ENCODE data around the gene LEMD1.
"Not testable (repeated sequence)": the region's sequence is repeated elsewhere in the genome, so short reads cannot be mapped to it uniquely, and the experiment has no call there.

The LEMD1 gene

DNA sequence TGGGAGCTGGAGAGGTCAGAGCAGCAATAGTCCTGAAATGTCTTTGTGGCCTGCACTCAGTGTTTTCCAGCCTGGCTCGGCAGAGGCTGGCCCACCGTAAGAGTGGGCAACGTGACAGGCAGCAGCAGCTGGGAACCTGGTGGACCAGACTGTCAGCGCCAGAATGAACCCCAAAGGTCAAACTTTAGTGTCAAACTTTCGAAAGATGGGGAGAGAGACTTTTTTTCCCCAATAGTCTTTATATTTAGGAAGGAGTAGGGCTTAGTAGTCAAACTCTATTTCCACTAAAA lies 23.7 kb upstream of the LEMD1 start:
- DNase-seq, result no peak

GRCh38 chr1:205444931-205445645 lies 23.2 kb upstream of the LEMD1 start:
- DNase-seq, result no peak

- DNase-seq, result no peak
Observed at GRCh38 chr1:205444300-205444930, 22.6 kb upstream of the LEMD1 start.

DNA sequence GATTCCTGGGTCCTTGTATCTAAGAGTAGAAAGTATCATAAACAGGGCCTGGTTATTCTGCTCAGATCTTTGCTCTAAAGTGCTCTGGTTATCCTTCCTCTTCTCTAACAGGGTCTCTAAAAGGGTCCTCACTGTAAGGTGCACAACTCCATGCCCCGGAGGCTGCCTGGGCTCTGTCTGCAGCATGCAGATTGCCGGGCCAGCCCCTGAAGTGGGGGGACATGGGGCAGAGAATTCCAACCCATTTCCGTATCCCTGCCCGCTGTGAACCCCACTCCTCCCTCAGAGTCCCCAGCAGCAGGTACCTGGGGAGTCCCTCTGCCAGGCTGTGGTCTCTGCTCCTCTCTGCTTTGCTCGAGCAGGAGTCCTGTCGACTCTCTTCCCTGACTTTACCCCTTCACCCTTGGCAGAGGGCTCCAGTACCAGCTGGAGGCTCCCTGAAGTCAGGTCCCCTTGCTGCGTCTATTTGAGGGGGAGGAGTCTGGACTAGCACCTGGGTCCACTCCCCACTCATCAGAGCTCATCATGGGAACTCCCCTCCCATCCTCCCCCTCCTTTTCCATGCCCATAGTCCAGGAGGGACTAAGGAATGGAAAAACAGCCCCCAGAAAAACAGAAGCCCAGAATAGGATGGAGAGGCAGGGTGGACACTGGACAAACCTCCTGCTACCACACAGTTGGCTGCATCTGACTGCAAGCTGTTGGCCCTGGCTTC lies 21.9 kb upstream of the LEMD1 start:
- no peak for DNase-seq

DNA sequence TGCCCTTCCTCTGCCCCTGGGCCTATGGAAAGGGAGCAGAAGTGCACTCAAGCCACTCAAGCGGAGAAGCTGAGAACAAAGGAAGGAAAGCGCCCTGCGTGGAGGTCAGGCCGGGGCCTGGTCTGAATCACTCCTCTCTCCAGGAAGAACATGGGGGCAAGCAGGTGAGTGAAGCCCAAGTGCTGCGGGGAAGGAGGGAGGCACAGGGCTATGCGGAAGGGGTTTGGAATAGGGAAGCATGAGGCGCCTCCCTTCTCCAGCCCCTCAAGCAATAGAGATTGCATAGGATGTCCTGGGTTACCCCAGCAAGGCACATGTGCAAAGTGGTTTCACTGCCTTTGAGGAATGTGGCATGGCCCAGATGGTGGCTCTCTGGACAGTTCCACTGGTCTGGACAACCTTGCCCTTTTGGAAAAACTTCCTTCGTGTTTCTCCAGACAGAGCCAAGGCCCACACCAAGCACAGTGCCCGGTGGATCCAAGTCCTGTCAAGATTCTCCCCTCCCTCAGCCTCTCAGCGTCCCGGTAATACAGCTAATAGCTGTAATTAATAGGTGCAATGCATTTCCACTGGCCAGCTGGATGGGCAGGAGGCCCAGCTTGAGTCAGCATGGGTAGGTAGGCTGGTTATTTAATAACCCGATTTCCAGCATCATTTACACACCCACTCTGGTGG lies 20.3 kb upstream of the LEMD1 start:
- no peak for DNase-seq

GRCh38 chr1:205441716-205442050 lies 19.8 kb upstream of the LEMD1 start:
- no peak for DNase-seq

- DNase-seq, result no peak
Observed at GRCh38 chr1:205441318-205441633, 19.4 kb upstream of the LEMD1 start.

- peak; percentile 62 for DNase-seq
Observed at GRCh38 chr1:205440476-205441317, 18.8 kb upstream of the LEMD1 start.

DNA sequence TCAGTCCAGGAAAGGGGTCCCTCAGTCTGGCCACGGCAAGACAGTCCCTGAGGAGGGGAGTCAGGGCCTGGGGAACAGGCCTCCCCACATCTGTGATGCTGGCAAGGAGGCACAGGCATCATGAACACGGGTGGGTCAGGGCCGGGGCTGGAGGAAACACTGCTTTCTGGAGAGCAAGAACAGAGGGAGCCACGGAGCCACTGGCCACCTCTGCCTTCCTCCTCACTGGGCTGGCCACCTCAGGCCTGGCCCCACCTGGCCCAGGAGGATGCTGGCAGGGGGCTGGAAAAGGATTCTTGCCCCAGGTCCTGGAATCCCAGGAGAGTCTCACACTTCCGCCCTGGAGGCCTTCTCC lies 18.2 kb upstream of the LEMD1 start:
- no peak for DNase-seq

DNA sequence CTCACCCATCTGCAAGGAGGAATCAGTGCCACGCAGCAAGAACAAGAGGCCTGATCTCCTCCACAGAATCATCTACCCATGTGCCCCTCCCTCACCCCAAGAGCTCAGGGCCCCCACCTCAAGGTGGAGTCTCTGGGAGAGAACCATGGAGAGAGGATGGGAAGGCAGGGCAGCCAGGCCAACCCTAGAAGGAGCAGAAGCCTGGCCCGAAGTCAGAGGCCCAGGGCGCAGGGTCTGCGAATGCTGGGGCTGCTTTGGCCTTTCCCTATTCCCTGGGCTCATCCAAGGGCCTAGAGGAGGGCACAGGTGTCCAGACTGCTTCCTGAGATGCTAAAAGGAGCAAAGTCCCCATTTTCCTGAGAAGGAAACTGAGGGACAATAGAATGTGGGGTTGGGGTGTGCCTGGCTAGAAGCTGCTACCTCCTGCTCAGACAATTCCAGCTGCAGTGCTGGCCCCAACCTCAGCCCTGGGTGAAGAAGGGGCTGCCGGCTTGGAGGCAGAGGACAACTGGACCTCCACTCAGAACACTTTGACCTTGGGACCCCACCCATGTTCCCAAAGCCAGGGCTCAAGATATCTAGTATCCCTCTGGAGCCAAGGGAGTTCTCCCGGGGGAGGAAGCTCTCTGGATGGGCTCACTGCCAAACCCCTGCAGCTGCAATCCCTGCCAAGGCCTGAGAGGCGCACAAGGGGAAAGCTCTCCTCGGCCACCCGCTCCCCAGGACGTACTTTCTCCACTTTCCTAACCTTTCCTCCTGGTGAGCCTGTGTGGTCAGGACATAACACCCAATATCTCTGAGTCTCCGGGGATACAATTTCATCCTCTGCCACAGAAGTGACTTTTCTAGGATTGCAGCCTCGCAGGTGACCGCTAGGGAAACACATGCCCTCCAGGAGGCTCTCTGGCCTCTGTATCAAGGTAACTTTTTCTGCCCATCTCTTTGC lies 16.6 kb upstream of the LEMD1 start:
- DNase-seq, result no peak

DNA sequence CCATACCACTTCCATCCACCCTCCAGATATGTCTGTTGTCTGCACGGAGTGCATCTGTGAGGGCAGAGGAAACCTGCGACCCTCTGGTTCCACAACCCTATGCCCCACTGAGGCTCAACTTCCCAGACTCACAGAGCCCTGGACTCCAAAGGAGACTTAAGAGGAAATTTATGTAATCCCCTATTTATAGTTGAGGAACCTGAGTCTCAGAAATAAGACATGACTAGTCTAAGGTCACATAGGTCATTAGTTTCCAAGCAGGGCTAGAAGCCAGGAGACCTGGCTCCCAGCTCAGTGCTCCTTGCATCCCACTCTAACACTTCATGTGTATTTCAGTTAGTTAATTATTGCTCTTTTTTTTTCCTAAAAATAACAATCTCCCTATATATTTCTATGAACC lies 15.7 kb upstream of the LEMD1 start:
- no peak for DNase-seq

DNA sequence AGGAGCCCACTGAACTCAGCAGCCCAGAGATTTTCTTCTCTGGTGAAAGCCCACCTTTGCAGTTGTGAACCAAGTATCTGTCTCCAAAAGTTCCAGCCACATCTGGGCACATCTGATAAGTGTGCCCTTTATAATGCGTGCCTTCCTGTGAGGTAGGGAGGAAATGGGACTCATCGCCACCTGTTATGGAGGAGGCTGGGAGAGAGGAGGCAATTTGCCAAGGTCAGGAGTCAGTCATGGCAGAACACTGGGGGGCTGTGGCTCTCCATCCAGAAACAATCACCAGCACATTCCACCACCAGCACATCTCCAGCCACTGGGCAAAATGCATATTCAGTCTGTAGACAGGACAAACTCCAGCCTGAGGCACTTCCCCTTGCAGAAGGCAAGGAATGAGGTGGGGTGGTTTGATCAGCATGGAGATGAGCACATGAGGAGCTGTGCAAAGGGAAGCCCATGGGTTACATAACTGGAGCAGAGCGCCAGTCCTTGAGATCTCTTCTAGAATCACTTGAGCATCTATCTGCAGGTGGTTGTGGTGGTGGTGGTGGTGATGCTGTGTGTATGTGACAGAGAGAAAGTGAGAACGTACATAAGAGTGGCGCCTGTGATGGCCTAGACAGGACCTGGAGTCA lies 15.0 kb upstream of the LEMD1 start:
- no peak for DNase-seq

DNA sequence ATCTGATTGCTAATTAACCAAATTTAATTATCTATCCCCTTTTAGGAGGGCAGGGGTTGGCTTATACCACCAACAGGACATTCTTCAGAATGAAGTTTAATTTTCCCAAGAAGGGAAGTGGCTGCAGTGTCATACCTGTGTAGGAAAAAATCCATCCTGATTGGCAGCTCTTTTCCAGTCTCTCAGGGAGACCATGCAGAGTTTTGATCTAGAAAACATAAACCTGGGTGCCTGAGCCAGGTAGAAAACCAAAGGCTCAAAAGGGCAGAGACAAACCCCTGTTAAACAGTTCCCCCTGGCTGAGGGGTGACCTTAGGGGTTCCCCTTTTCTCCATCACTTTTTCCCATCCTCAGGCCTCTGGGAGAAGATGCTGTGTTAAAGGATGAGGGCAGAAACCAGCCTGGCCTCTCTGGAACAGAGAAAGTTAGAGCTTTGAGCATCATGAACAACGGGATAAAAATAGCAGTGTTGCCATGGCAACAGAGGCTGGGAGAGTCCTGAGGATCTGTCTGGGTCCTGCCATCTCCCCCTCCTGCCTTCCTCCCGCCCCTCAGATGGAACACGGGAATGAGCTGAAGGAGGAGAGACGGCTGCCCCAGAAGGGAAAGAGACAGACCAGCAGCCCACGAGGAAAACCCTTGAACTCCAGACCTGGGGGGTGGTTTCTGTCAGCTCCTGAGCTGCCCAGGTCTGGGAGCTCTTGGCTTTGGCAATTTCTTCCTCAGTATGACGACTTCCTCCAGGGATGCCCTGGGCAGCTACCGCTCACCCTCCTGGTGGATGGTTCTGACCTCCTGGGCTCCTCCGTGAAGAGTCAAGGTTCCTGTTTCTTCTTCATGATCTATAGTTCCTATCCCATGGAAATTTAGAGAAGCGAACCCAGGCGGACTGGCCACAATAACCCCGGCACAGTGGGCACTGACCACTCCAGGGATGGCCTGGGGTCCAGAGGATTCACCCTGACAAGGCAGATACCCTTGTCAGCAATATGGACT lies 14.0 kb upstream of the LEMD1 start:
- DNase-seq, result no peak

- DNase-seq, result no peak
Observed at GRCh38 chr1:205434738-205435137, 12.9 kb upstream of the LEMD1 start.

DNA sequence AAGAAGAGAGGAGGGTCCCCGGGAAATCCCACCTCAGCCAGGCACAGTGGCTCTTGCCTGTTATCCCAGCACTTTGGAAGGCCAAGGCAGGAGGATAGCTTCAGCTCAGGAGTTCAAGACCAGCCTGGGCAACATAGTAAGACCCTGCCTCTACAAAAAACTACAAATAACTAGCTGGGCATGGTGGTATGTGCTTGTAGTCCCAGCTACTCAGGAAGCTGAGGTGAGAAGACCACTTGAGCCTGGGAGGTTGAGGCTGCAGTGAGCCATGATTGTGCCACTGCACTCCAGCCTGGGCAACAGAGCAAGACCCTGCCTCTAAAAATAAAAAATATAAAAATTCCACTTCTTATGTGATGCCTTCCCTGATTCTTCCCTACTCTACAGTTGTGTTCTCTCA lies 10.8 kb upstream of the LEMD1 start:
- DNase-seq, result not testable (repeated sequence)

GRCh38 chr1:205432116-205432515 lies 10.3 kb upstream of the LEMD1 start:
- DNase-seq, result no peak

- DNase-seq, result peak; percentile 49
Observed at GRCh38 chr1:205430696-205431305, 8.9 kb upstream of the LEMD1 start.

DNA sequence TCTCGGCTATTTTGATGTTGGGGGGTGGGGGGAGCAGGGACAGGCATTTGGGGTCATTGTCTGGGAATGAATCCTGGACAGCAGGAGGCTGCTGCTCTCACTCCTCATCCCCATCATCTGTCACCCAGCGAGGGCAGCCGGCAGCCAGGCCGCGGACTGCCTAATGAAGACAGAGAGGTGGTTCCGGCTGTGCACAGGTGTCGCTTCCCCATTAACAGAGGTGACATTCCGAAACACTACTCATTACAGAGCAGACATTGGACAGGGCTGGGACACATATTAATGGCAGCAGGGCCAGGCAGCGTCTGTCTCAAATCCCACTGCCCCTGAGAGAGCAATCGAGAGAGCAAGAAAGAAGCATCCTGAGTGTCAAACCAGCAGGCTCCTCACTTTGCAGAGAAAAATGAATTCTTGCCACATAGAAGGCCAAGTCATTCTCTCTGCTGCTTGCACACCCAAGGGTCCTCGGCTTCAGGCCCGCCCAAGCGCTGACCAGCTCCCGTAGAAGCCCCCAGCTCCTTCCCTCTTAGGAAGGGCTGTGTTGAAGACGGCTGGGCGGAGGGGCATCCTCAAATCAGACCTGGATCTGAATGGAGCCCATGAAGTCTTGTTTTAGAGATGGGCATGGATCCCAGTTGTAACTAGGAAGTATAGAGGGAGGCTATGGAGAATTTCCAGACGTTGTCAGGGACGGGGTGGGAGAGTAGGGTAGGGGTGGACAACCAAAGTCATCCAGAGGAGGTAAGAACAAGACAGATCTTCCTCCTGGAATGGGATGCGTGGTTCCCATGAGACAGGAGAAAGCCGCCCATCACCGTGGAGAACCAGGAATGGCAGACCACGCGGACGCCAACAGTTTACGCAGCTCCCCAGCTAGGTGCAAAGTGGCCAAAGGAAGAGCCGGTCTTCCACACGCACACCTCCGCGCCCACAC lies 8.2 kb upstream of the LEMD1 start:
- no peak for DNase-seq
